GM21528 (cell line): ENCODE data around the gene KDM2A.
"Not testable (repeated sequence)": the region's sequence is repeated elsewhere in the genome, so short reads cannot be mapped to it uniquely, and the experiment has no call there.

ENCODE experiments used
- ATAC-seq: cut with Tn5 transposase; IDR thresholded peaks from one replicate; pipeline ENCODE4 v1.9.1; 2021; ENCODE audit warnings: mild to moderate bottlenecking, moderate library complexity; ENCODE audit not compliant: unreplicated experiment, low FRiP score

The KDM2A gene

GRCh38 chr11:67165623-67166022 is 46.6 kb downstream of the KDM2A start:
- no peak for ATAC-seq

- ATAC-seq, result no peak
Observed at GRCh38 chr11:67167091-67167490, 48.0 kb downstream of the KDM2A start.

- no peak for ATAC-seq
Observed at GRCh38 chr11:67167719-67168118, 48.7 kb downstream of the KDM2A start.

GRCh38 chr11:67168911-67169310 is 49.8 kb downstream of the KDM2A start:
- not testable (repeated sequence) for ATAC-seq

- no peak for ATAC-seq
Observed at GRCh38 chr11:67174311-67174710, 55.2 kb downstream of the KDM2A start.

- ATAC-seq, result no peak
Observed at GRCh38 chr11:67177399-67178281, 58.6 kb downstream of the KDM2A start.

- ATAC-seq, result no peak
Observed at GRCh38 chr11:67178421-67178820, 59.4 kb downstream of the KDM2A start.

GRCh38 chr11:67178878-67179277 is 59.8 kb downstream of the KDM2A start:
- ATAC-seq, result no peak

- ATAC-seq, result no peak
Observed at GRCh38 chr11:67179892-67180490, 60.9 kb downstream of the KDM2A start.

- ATAC-seq, result no peak
Observed at GRCh38 chr11:67194096-67194495, 75.0 kb downstream of the KDM2A start.

- ATAC-seq, result no peak
Observed at GRCh38 chr11:67195971-67196456, 77.0 kb downstream of the KDM2A start.

GRCh38 chr11:67197606-67198005 is 78.5 kb downstream of the KDM2A start:
- no peak for ATAC-seq

GRCh38 chr11:67198781-67199180 is 79.7 kb downstream of the KDM2A start:
- not testable (repeated sequence) for ATAC-seq

- no peak for ATAC-seq
Observed at GRCh38 chr11:67199751-67200150, 80.7 kb downstream of the KDM2A start.

- ATAC-seq, result no peak
Observed at GRCh38 chr11:67202028-67202427, 83.0 kb downstream of the KDM2A start.

GRCh38 chr11:67204822-67205221 is 85.8 kb downstream of the KDM2A start:
- ATAC-seq, result no peak

- not testable (repeated sequence) for ATAC-seq
Observed at GRCh38 chr11:67209222-67209621, 90.2 kb downstream of the KDM2A start.

GRCh38 chr11:67211656-67212436 is 92.8 kb downstream of the KDM2A start:
- ATAC-seq, result no peak

GRCh38 chr11:67213178-67213621 is 94.1 kb downstream of the KDM2A start:
- peak; percentile 64 for ATAC-seq

GRCh38 chr11:67227726-67228125 is 108.7 kb downstream of the KDM2A start:
- no peak for ATAC-seq

- ATAC-seq, result no peak
Observed at GRCh38 chr11:67230406-67230805, 111.3 kb downstream of the KDM2A start.
